Astrocyte (in vitro differentiated cells and primary cell): ENCODE results near the gene NTRK3.

Experiments
- CTCF ChIP-seq: IDR thresholded peaks from 2 replicates; pipeline ENCODE4 v1.5.1; 2011; ENCODE audit warnings: low read depth, mild to moderate bottlenecking, inconsistent platforms, low read length, moderate library complexity; ENCODE audit not compliant: insufficient read depth
- EZH2 ChIP-seq: IDR thresholded peaks from 2 replicates; pipeline ENCODE4 v1.6.1; 2012; ENCODE audit warnings: mild to moderate bottlenecking, low read length, inconsistent platforms; ENCODE audit not compliant: insufficient read depth

GRCh38 chr15:88077296-88078020 is 179.1 kb downstream of the NTRK3 start:
- TF ChIP-seq CTCF (no peak), EZH2 (no peak)
